Caki2 (cell line): Measurements from ENCODE around the gene POC1B. TPM values are rescaled to one million over a fixed set of nuclear protein-coding genes. Genes with fewer than 3 reads are reported as not detected.

Source experiments
- DNase-seq: peaks from one replicate; pipeline ENCODE4 v3.0.0-alpha.2; 2015; ENCODE audit warnings: low read depth
- in situ Hi-C: cut with HindIII; loops from 2 replicates; pipeline ENCODE4 v1.10.0; 2016; ENCODE audit warnings: low sequenced_read_pairs, low pct_unique_long_range_greater_than_20kb, mixed read lengths
- total RNA-seq: library from RNA; depleted of rRNA; stranded (reverse); fragments of >200 nt; shearing (Covaris generic); gene quantifications from 2 replicates; pipeline ENCODE4 v1.2.3, GENCODE V29; 2014; ENCODE audit warnings: low replicate concordance

The POC1B gene
- total RNA-seq, 1 experiment from 2014 or later, result 7.8 TPM

GRCh38 chr12:89413234-89413633 is 112.6 kb downstream of the POC1B start:
- in situ Hi-C loops, result no loop called here
- DNase-seq, result no peak

DNA sequence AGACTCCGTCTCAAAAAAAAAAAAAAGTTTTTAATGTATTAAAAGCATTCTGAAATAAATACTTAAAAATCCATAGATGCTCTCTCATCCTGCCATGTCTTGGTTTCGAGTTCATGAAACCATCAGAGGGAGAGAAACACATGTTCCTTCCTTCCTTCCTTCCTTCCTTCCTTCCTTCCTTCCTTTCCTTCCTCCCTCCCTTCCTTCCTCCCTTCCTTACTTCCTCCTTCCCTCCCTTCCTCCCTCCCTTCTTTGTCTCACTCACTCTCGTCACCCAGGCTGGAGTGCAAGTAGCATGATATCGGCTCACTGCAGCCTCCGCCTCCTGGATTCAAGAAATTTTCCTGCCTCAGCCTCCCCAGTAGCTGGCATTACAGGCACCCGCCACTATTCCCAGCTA is 113.2 kb downstream of the POC1B start:
- DNase-seq, result no peak
- in situ Hi-C loops, result no loop called here

- no peak for DNase-seq
- in situ Hi-C loops, result no loop called here
Observed at GRCh38 chr12:89411846-89412245, 114.0 kb downstream of the POC1B start.

- in situ Hi-C loops, result no loop called here
- no peak for DNase-seq
Observed at GRCh38 chr12:89411234-89411633, 114.6 kb downstream of the POC1B start.

- no peak for DNase-seq
- in situ Hi-C loops, result no loop called here
Observed at GRCh38 chr12:89405626-89406345, 120.1 kb downstream of the POC1B start.

DNA sequence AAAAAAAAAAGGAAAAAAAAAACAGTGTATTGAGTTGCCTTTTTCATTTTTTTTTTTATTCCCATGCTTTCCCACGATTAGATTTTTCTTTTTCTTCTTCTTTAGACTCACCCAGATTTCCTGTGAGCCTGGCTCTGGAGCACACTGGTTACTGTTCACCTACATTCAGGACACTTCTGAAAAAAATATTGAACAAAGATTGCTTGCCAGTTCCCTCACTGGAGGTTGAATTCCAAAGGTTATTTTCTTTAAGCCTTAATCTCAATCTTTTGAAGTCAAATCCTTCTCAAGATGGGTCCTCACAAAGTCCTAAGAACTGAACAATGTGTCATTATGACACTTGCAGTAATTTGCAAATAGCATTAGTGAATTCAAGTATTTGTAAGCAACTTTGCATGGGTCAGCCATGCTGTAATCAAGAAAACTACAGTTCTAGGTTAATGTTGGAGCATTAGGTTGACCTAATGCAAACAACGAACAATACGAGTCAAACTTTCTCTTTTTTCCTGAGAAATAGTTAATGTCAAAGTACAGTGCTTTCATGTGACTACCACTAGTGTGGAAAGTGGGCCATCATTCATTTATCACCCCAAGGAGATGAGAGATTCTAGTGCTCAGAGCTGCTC is 124.3 kb downstream of the POC1B start:
- in situ Hi-C loops, result no loop called here
- no peak for DNase-seq

GRCh38 chr12:89400415-89400814 is 125.4 kb downstream of the POC1B start:
- DNase-seq, result no peak
- in situ Hi-C loops, result no loop called here

DNA sequence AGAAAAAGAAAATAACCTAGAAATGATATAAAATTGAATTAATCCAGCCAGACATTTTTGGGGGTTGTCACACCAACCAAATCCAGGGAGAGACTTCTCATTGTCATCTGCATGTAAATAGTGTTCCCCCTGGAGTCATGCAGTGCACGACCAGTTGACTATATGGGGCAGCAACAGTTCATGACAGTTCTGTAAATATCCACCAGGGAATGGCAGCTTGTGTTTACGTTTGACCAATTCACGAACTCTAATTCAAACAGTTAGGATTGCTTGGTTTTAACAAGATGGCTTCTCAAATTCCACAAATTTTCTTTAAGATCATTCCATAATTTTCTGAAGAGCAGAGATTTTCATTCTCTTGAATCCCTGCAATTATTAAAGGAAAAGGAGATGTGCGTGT is 130.1 kb downstream of the POC1B start:
- in situ Hi-C loops, result no loop called here
- no peak for DNase-seq

DNA sequence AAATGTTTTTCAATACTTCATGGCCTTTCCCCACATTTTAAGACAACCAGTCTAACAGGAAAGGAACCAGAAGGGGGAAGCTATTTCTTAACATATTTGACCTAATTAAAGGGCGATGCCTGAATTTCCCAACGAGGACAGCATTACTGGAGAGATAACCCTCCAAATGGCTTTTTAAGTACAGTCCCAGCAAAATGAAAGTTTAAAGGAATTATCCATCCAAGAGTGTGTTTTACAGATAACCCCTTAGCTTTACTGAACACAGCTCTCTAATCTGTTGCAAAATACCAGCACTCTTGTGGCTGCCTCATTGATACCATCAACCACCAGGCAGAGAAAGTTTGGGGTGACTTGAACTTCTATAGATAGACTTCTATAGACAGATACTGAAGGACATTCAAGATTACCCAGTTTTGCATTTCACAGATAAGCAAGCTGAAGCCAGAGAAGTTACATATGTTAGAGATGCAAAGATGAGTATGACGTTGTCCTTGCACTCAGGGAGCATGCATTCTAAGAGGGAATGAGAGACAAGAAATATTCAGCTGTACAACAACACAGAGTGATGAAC is 132.2 kb downstream of the POC1B start:
- no peak for DNase-seq
- in situ Hi-C loops, result no loop called here

- in situ Hi-C loops, result no loop called here
- no peak for DNase-seq
Observed at GRCh38 chr12:89392391-89392790, 133.5 kb downstream of the POC1B start.

- in situ Hi-C loops, result no loop called here
- no peak for DNase-seq
Observed at GRCh38 chr12:89391726-89392336, 134.0 kb downstream of the POC1B start.

- DNase-seq, result peak; percentile 30
Observed at GRCh38 chr12:89390802-89391673, 134.8 kb downstream of the POC1B start.

DNA sequence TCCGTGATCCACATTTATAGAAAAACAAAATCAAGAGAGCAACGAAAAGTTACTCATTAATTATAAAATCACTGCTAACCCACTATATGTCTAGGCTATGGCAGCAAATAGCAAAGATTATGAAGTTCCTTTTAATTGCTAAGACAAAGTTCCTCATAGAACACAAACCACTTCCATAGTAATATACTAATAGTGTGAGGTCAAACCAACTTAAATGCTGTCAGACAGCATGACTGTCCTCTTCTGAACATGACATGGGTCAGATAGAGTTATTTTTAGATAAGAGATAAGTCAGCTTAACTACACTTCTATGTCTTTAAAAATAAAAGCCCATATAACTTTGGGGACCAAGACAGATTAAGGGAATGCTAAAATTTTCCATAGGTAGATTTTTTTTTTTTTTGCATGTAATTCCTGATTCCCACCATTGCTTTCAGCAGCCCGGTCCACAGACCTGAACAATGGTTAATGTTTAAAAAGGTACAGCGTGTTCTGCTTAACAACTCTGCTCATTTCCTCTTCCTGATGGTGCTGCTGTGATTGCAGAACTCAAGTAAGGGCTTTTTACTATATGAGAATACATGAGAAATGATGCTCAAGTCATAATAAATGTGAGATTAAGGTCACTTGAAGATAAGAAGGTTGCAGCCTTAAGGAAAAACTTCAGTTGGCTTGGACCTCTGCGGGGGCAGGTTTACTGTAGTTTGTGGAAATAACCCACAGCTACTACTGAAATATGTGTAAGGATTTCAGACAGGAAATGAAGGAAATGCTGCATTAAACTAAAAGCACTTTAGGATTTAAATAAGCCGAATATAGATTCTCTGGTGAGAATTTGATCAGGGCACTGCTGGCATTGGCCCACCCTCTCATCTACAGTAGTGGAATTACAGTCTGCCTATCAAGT is 135.8 kb downstream of the POC1B start:
- DNase-seq, result peak; percentile 38
- in situ Hi-C loops, result no loop called here

More at GRCh38 chr12:89390802-89391673, 134.8 kb downstream of the POC1B start:
- in situ Hi-C loops, result no loop called here

- in situ Hi-C loops, result no loop called here
- no peak for DNase-seq
Observed at GRCh38 chr12:89386138-89386537, 139.7 kb downstream of the POC1B start.

- in situ Hi-C loops, result no loop called here
- DNase-seq, result no peak
Observed at GRCh38 chr12:89384807-89385206, 141.0 kb downstream of the POC1B start.

DNA sequence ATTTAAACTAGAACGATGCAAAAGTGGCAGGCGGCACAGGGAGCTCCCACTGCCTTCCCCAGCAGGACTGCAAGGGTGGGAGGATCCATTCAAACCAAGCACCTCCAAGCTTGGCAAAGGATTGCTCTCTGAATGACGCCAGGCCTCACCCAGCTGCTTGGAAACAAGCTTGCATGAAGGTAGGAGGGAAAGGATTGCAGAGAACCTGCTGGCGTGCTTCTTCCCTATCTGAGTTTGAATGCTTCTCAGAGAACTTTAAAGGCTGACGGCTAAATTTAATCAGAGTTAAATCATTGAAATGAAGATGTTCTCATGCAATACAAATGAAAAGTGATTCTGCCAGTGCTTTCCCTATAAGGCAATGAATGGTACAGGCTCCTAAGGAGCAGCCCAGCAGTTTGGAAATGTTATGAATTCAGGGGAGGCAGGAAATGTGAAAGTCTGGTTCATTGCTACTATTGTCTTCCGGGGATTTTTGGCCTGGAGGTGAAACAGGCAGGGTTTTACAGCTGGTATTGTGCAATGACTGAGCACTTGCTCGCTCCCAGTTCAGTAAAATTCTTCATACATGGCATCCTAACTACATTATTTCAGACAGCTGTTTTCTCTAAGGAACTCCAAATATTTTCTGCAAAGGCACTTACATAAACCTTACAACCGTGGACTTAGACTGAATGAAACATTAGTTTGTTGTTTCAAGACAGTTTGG is 141.6 kb downstream of the POC1B start:
- no peak for DNase-seq
- in situ Hi-C loops, result no loop called here
